ENCODE data around the gene SLC23A3.

GRCh38 chr2:219112062-219112406, 57.8 kb downstream of the SLC23A3 start:
- TF ChIP-seq CTCF (optimal IDR thresholded peaks at IDR 0.05 in 1 of 3, IDR thresholded peaks at IDR 0.05 in 1 of 3, conservative IDR thresholded peaks at IDR 0.05 in 1 of 3; ENCODE audit: extremely low read depth in 1 of 3, insufficient read depth in 2 of 3, low read length in 3 of 3) (no peak), EZH2 (IDR thresholded peaks at IDR 0.05; ENCODE audit: low read length) (no peak)

Measured in keratinocyte (primary cell).